COLO668 (cell line): ENCODE data around the gene NANOS1.

Source experiments
- DNase-seq: peaks from one replicate; lab custom pipeline; 2025; ENCODE audit not compliant: unreplicated experiment; lab: John Stamatoyannopoulos, UW

The NANOS1 gene, protein sequence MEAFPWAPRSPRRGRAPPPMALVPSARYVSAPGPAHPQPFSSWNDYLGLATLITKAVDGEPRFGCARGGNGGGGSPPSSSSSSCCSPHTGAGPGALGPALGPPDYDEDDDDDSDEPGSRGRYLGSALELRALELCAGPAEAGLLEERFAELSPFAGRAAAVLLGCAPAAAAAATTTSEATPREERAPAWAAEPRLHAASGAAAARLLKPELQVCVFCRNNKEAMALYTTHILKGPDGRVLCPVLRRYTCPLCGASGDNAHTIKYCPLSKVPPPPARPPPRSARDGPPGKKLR

DNA sequence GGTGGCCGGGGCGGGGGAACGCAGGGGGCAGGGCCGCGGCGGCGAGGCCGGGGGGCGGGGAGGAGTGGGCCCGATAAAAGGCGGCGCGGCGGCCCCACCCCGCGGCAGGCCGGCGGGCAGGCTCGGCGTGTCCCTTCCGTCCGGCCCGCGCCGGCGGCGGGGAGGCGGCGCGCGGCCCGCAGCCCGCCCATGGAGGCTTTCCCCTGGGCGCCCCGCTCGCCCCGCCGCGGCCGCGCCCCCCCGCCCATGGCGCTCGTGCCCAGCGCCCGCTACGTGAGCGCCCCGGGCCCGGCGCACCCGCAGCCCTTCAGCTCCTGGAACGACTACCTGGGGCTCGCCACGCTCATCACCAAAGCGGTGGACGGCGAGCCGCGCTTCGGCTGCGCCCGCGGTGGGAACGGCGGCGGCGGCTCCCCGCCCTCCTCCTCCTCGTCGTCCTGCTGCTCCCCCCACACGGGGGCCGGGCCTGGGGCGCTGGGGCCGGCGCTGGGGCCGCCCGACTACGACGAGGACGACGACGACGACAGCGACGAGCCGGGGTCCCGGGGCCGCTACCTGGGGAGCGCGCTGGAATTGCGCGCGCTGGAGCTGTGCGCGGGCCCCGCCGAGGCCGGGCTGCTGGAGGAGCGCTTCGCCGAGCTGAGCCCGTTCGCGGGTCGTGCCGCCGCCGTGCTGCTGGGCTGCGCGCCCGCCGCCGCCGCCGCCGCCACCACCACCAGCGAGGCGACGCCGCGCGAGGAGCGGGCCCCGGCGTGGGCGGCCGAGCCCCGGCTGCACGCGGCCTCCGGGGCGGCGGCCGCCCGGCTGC lies at the start of gene NANOS1:
Gene NANOS1, plus strand, starts transcription at position 102 of the 808 bp plus-strand sequence. Its CDS starts 88 bp downstream, at position 190.
- DNase-seq: peak; percentile 66

- DNase-seq: no peak
Observed at GRCh38 chr10:118980135-118980865, 49.2 kb upstream of the NANOS1 start.

DNA sequence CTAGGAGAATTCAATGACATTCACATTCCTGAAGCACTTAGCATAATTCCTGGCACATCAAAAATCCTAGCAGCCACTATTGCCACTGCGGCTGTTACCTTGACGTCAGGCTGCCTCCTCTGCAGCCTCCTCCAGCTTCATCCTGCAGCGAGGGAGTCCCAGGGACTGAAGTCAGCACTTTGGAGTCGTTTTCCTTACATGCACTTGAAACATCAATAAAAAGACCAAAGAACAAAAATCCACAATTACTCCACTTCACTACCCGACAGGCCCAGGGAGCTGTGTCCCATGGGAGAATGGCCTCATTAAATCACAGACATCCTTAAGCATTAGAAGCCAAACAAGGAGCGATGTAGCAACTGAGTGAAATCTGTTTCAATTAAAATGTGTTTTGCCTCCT lies 48.6 kb upstream of the NANOS1 start:
- no peak for DNase-seq

DNA sequence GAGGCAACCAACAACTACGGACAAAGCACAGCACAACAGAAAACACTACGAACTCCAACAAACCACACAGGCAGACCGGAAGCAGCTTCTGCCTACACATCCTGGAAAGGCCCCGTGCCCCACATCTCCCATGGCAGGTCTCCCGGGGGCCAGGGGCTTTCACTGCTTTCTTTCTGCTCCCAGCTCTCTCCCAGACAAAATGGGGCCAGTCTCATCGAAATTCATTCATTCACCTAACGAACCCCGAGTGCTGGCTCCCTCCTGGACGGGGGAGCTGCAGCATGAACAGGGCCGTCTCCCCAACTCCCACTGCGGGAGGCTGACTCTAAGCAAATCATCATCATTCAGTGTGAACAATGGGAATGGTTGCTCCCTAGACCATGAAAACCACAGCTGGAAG lies 47.6 kb upstream of the NANOS1 start:
- DNase-seq: no peak

DNA sequence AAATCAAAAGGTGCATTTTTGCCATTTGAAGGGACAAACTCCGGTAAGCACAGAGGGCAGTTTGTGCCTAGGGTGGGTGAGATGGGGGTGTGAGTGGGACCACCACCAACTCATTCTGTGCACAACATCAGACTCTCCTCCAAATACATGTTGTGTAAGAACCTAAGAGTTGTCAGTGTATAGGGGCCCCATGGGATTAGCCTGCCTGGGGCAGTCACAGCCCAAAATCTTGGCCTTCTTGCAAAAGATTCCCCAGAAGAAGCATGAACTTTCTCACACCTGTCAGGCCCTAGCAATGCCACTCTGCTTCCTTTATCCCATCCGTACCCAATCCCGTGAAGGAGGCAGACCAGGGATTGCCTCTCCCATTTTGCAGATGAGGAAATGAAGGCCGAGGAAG lies 47.1 kb upstream of the NANOS1 start:
- no peak for DNase-seq

DNA sequence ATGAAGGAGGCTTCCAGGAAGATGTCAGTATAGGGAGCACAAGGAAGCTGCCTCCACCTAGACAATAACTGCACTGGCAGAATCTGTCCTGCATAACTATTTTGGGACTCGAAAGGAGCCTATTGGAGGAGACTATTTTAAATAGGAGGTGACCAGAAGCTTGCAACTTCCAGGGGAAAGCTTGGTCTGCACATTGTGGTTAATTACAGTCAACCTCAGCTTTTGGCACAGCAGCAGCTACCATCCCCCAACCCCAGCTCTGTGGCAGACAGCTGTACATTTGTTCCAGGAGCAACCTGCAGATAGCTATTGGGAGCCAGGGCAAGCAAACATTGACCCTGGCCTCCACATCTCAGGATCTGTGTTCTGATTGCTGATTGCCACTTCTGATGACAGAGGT lies 46.3 kb upstream of the NANOS1 start:
- peak; percentile 26 for DNase-seq

DNA sequence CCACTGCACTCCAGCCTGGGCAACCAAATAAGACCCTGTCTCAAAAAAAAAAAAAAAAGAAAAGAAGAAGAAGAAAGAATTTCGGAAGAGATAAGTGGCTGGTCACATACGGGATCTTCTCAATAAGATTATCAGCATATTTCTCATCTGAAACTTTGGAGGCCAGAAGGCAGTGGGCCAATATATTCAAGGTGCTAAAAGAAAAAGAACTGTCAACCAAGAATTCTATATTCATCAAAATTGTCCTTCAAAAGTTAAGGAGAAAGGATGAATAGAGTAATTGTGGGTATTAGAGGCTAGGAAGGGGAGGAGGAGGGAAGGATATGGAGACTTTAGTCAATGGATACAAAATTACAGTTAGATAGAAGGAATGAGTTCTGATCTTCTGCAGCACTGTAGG lies 43.9 kb upstream of the NANOS1 start:
- DNase-seq: no peak

DNA sequence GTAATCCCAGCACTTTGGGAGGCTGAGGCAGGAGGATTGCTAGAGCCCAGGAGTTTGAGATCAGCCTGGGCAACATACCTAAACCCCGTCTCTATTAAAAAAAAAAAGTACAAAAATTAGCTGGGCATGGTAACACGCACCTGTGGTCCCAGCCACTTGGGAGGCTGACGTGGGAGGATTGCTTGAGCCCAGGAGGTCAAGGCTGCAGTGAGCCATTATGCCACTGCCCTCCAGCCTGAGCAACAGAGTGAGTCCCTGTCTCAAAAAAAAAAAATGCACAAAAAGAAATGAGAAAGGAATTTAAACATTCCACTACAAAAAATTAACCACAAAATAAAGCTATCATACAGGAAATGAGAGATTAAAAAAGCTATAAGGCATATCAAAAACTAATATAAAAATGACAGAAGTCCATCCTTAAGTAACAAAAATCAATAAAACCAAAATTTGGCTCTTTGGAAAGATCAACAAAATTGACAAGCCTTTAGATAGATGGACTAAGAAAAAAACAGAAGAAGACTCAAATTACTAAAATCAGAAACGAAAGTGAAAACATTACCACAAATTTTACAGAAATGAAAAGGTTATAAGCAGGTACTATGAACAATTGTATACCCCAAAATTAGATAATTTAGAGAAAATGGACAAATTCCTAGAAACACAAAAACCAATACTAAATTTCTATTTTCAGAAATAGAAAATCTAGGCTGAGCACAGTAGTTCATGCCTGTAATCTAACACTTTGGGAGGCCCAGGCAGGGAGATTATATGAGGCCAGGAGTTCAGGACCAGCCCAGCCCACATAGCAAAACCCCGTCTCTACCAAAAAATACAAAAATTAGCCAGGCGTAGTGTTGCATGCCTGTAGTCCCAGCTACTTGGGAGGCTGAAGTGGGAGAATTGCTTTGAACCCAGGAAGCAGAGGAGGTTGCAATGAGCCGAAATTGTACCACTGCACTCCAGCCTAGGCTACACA lies 42.4 kb upstream of the NANOS1 start:
- no peak for DNase-seq

- no peak for DNase-seq
Observed at GRCh38 chr10:118990326-118990725, 39.2 kb upstream of the NANOS1 start.

DNA sequence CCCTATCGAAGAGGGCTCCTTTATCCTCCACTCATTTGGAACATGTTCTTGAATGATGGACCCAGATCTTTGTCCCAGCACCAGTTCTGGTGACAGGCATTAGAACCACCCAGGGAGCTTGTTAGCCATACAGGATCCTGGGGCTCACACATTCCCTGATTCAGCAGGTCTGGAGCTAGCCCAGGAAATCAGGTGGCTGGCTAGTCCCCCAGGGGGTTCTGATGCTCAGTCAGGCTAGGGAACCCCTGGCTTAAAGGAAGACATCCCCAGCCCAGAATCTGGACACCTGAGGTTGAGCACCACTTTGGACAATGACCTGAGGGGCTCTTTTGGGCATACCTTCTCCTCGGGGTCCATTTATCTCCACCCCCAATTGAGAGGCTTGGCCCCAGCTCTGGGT lies 37.0 kb upstream of the NANOS1 start:
- DNase-seq: no peak

GRCh38 chr10:118993214-118993613 lies 36.3 kb upstream of the NANOS1 start:
- no peak for DNase-seq

GRCh38 chr10:118994321-118994720 lies 35.2 kb upstream of the NANOS1 start:
- DNase-seq: no peak

DNA sequence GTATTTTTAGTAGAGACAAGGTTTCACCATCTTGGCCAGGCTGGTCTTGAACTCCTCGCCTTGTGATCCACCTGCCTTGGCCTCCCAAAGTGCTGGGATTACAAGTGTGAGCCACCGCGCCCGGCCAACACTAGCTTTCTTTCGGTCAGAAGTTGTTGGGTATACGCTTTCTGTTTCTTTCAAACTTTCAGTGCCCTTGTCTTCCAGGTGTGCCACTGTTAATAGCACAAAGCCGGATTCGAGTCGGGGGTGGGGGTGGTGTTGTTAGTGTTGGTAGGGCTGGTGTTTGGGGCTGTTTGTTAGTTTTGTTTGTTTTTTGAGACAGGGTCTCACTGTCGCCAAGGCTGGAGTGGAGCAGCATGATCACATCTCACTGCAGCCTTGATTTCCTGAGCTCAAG lies 33.8 kb upstream of the NANOS1 start:
- DNase-seq: no peak

- no peak for DNase-seq
Observed at GRCh38 chr10:118997379-118997778, 32.1 kb upstream of the NANOS1 start.

DNA sequence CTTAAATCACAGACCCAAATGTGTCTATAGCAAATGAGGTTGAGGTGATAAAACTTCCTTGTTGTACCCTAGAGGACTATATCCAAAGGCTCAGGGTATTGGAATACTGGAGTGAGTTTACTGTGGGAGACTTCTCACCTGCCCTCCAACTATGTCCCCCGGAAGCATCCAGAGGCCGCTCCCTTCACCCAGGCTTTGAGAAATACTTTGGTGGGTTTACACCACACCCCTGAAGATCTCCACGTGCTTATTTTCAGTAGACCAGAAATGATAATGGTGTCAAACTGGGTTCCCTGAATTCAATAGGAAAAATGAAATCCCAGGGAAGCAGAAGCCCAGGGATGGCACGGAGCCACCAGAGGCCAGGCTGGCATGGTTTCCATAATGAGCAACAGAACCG lies 31.3 kb upstream of the NANOS1 start:
- no peak for DNase-seq

DNA sequence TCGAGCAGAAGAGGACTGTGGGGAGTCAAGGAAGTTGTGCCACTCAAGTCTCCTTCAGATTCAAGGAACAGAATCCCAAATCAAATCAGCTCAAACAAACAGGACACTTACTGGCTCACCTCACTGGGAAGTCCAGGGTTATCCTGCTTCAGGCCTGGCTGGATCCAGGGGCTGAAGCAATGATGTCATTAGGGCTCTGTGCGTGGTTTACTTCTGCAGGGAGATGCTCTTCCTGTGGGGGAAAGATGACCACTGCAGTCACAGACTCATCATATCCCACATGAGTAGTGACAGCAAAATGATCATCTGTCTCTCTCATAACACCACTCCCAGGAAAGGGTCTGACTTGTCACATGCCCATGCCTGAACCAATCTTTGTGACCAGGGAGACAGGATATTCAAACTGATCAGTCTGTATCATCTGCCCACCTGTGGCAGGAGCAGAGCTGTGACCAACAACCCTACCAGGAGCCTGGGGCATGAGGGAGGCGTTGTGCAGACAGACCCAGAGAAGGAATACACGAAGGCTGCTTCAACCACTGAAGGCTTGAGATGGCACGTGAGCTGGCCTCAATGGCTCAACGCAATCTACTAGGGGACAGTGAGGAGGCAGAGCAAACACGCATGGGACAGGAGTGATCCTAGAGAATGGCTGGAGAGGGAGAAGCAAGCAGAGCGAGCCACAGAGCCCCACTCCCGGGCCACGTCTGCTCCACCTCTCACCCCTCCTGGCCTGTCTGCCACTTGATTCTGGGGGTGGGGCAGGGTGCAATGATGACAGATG lies 27.6 kb upstream of the NANOS1 start:
- DNase-seq: no peak

- no peak for DNase-seq
Observed at GRCh38 chr10:119003572-119004289, 25.8 kb upstream of the NANOS1 start.

DNA sequence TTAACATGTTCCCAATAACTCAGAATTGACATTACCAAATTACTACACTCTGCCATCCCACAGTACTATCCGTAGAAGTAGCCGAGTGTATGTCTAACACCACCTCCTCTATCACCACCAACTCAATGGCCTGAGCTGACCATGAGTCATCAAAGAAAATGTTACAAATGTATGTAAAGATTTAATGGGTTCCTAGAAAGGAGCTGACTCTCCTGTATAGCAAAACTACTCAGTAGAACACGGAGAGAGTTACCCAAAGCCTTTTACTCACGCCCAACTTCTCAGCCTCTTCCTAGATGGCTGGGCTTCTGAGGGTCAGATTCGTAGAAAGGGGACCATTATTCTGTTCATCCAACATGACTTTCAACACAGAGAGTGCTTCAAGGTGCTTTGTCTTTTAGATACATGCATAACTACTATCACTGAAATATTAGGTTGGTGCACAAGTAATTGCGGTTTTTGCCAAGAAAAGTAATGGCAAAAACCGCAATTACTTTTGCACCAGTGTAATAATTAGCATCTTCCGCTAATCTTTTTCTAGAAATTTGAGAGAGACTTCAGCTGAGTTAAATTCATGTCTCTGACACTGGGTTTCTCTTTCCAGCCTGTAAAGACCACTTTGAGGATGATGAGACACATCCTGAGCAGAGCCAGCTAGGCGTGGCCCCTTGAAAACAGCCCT lies 24.0 kb upstream of the NANOS1 start:
- DNase-seq: no peak
